ENCODE data around the gene CYP27C1.
A peak's percentile ranks its signal among the peaks of the same experiment; 100 is the strongest.

Gene CYP27C1

DNA sequence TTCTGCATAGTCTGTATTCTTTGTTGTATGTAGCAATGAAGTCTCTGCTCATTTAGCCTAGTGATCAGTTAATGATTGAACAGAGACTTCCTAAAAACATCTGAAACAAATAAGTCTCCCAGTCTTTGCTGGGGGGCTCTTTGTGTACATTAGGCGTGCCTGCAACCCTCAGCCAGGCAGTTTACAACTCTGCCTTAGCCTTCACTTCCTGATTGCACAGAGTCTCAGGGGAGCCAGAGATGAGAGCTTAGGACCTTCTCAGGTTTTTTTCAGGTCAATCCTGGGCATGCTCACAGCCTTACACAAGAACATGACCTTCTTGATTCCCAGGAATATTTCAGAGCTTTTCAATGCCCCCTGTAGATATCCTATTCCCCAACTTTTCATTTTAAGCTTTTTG, 69.1 kb downstream of the CYP27C1 start:
- no peak for DNase-seq (ENCODE audit: low read depth)

DNA sequence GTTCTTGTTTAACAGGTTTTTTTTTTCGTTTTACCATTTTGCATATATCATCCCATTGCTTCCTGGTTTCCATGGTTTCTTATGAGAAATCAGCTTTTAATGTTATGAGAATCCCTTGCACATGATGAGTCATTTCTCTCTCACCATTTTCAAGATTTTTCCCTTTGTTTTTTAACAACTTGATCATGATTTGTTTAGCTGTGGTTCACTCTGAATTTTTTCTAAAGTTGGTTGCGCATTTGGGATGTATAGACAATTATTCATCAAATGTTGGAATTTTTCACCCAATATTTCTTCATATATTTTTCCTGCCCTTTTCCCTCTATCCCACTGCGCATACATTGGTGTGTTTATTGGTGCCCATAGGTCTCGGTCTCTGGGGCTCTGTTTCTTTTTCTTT, 70.7 kb downstream of the CYP27C1 start:
- peak; percentile 98 for DNase-seq (ENCODE audit: low read depth)

DNA sequence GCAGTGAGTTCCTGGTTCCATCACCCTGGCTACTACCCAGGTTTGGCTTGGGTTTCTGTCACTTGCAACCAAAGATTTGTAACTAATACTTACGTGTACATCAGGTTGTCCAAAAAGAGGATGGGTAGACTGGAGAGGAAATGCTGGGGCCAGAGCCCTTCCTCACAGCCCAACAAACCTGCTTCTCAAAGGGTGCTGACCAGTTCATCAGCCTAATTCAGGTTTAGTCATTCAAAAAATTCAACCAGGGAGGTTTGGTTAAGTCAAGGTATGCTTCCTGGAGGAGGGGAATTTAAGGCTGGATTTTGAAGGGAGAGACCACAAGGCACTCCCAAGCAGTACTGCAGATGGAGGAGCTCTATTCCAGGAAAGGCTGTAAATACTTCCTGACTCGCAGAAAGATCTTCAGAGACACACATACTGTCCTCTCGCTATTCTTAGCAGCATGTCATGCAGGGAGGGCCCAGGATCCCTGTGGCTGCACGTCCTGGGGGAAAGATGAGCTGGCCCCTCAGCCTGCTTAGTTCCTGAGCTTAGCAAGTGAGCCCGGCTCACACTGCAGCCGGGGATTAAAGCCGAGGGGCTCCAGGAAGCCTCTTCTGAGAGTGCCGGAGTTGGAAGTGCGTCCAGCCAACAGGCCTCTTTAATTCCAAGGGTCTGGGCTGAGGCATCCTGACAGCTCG, 73.1 kb downstream of the CYP27C1 start:
- no peak for DNase-seq (ENCODE audit: low read depth)

GRCh38 chr2:127146071-127146725, 73.9 kb downstream of the CYP27C1 start:
- DNase-seq (ENCODE audit: low read depth), result no peak

DNA sequence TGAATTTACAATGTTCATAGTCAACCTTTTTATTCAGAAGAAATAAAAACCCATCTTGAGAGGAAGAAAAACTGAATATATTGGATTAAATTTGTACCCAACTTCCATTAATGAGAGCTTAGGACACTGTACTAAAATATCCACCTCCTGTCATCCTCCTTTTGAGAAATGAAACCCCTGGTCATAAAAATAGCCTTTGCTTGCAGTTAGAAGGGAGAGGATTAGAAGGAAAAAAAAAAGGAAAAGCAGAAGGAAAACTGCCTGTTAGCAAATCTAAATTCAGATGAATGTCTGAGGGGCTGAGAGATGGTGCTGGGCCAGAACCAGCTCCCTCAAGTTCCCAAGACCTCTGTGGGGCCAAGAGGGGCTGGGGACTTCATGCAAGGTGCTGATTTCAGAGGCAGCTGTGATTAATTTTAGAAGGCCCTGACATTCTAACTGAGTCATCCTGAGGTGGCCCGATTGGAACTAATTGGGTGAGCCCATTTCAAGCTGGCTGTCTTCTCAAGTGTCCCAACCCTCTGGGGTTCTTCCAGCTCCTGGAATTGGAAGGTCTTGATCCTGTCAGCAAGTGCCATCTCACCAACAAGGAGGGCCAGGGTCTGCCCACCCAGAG, 74.7 kb downstream of the CYP27C1 start:
- peak; percentile 66 for DNase-seq (ENCODE audit: low read depth)

DNA sequence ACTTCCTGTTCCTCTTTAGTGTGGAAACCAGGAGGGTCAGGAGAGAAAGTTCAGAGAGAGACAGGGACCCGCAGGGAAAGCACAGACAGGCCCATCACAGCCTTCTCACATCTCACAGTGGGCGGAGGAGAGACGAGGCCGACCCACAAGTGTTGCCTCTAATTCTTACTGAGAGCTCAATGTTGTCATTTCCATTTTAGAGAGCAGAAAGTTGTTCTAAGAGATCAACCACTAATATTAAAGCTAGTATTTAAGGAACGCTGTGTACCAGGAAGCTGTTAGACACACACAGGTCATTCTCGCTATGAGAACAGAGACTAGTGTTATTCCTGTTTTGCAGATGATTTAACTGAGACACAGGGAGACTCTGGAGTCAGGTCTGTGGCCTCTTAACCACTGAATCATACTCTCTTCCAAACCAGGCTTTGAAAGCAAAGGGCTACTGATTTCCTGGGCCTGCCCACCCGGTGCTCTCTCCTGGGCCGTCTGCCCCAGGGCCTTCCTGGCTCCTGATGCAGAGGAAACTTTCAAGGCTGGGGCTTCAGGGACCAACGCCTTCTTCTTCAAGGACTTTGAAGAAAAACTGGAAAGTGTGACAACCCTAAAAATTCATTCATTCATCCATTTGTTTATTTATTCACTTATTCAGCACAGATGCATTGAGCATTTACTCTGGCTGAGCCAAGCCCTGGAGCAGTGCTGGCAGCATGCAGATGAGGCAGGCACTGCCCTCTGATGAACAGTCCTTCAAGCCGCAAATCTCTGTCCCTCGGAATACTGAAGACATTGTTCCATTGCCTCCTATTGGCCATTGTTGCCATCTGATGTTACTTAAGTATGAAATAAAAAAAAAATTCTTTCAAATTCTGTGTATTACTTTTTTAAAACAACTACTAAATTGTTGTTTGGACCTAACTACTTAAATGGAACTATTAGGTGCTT, 76.0 kb downstream of the CYP27C1 start:
- DNase-seq (ENCODE audit: low read depth), result no peak

GRCh38 chr2:127142663-127143630, 77.2 kb downstream of the CYP27C1 start:
- no peak for DNase-seq (ENCODE audit: low read depth)

- no peak for DNase-seq (ENCODE audit: low read depth)
These were observed 79.6 kb downstream of the CYP27C1 start for GRCh38 chr2:127140538-127140937.

DNA sequence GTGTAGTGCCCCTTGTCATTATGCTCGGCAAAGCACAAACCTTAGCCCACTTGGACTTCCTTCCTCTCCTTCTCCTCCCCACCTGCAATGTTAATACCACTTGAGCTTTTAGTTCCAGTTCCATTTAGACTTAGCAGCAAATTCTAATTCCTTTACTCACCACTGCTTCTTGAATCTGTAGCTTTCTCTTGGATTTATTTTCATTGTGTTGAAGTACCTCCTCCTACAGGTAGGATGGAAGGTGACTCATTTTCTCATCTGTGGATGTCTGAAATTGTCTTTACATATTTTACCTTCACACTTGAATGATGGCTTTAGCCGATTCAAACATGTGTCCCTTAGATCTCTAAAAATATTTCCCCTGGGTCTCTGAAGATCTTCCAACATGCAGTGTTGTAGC, 80.3 kb downstream of the CYP27C1 start:
- no peak for DNase-seq (ENCODE audit: low read depth)

DNA sequence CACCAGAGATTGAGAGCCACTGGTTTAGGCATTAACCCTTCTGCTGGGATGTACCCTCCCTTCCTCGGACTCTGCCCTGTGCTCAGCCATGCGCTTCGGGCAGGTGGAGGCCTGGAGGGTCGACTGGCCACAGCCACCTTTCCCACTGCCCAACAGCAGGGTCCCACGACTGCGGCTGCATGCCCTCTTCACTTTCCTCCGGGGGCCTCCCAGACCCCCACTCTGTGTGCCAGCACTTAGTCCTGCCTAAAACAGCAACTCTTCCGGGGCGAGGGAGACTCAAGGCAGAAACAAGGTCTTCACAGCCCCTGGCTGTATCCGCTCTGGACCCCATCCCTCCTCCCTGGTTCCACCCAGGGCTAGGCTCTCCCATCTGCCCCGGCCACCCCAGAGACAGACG, 81.8 kb downstream of the CYP27C1 start:
- DNase-seq (ENCODE audit: low read depth), result no peak

GRCh38 chr2:127137741-127138140, 82.4 kb downstream of the CYP27C1 start:
- no peak for DNase-seq (ENCODE audit: low read depth)

DNA sequence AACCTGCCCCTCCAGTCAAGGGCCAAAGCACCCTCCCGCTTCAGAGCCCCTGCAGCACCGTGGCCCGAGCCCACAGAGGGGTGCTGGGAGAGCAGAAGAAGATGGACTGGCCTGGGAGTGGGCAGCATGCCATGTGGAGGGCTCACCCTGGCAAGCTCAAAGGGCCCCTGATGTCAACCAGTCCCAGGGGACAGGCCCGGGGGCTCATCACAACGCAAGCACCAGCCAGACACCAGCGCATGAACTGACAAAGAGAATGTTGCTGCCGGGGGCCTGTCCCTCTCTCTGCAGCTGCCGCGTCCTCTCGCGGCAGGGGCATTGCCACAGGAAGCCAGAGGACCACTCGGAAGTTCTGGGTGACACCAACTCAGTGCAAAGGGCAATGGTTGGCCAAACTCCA, 82.9 kb downstream of the CYP27C1 start:
- no peak for DNase-seq (ENCODE audit: low read depth)

DNA sequence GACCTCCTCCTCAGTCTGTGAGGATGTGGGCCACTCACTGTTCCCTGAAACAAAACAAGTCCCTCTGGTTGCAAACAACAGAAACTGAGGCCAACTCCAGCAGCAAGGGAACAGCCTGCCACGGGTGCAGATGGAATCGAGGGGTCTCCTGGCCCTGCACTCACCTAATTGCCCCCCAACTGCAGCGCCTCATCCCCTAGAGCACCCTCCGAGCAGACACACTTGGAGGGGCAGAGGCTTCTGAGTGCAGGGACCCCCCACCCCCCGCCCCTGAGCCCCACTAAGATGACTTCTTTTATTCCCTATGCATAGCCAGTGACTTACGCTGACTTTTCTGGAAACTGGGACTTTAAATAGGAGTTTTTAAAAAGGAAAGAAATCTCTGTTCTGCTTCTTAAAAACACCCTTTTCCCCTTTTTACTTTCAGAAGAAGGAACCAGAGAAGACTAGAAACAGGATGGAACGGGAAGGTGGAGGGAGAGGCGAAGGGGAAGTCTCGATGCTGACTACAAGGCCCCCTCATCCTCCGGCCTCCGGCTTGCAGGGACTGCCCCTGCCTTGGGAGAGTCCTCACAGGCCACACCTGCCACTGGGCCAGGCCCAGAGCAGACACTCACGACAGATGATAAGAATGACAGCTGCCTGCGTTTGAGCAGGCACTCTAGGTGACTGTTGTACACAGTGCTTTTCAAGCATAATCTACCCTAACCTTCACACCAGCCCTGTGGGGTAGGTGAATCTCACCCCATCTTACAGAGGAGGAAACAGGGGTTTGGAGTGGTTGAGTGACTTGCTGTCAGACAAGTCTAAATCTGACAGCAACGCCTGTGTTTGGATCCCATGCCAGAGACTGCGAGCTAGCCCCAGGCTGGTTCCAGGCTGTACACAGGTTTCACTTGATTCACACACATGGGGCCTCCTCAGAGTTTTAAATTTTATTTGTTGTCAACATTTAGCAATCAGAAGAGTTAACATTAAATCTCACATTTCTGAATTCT, 85.0 kb downstream of the CYP27C1 start:
- DNase-seq (ENCODE audit: low read depth), result no peak

DNA sequence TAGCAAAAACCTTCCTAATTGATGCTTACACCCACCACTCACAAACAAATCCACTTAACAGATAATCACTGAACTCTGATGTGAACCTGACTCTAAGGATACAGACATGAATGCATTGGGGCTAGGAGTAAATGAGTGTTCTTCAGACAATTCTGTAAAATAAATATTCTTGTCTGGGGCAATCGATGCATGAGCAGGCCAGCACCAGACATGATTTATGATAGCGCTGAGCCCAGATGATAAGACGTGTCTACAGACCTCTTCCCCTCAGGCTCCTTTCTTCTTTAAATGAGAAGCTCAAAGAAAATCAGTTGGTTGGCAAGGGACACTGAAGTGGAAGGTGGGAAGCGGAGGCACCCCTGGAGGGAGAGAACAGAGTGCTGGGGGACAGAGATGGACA, 85.9 kb downstream of the CYP27C1 start:
- no peak for DNase-seq (ENCODE audit: low read depth)

Data from HS-27A (cell line).